ENCODE data around the gene TRIM63. TPM values are rescaled to one million over a fixed set of nuclear protein-coding genes. Genes with fewer than 3 reads are reported as not detected.

Gene TRIM63
- polyA plus RNA-seq, 3 donors: 0.09 TPM; not detected in 2

- H4K20me1 ChIP-seq (ENCODE audit: insufficient read depth, low read length): no peaks in the 10 kb centered on the region
- no peak overlapping the region for H3K9ac ChIP-seq (ENCODE audit: insufficient read depth, low read length, poor library complexity, severe bottlenecking)
- no peaks in the 10 kb centered on the region for H3K79me2 ChIP-seq (ENCODE audit: insufficient read depth, low read length)
- Mint-ChIP-seq H3K27ac (no peak overlapping the region), H3K4me1 (no peaks in the 10 kb centered on the region), H3K4me3 (no peak overlapping the region), H3K9me3 (no peaks in the 10 kb centered on the region), H3K27me3 (ENCODE audit: low read depth in 3 of 3) (peaks cover 14 to 38% (median 23%) of the 10 kb centered on the region in 3 donors), H3K36me3 (no peaks in the 10 kb centered on the region)
- H3K4me1 ChIP-seq (ENCODE audit: control insufficient read depth in 1 of 2, insufficient read depth in 2 of 2, low read length in 2 of 2): no peaks in the 10 kb centered on the region
- WGBS (ENCODE audit: insufficient coverage): 100% methylated on average over 5 of the region's 6 CpGs
- H2AFZ ChIP-seq (ENCODE audit: insufficient read depth, low read depth, low read length, poor library complexity, severe bottlenecking): no peak overlapping the region
- H3K27ac ChIP-seq (ENCODE audit: low read depth in 1 of 2, low read length in 2 of 2): no peak overlapping the region
- TF ChIP-seq, protein P1, sequence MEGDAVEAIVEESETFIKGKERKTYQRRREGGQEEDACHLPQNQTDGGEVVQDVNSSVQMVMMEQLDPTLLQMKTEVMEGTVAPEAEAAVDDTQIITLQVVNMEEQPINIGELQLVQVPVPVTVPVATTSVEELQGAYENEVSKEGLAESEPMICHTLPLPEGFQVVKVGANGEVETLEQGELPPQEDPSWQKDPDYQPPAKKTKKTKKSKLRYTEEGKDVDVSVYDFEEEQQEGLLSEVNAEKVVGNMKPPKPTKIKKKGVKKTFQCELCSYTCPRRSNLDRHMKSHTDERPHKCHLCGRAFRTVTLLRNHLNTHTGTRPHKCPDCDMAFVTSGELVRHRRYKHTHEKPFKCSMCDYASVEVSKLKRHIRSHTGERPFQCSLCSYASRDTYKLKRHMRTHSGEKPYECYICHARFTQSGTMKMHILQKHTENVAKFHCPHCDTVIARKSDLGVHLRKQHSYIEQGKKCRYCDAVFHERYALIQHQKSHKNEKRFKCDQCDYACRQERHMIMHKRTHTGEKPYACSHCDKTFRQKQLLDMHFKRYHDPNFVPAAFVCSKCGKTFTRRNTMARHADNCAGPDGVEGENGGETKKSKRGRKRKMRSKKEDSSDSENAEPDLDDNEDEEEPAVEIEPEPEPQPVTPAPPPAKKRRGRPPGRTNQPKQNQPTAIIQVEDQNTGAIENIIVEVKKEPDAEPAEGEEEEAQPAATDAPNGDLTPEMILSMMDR (IDR thresholded peaks at IDR 0.05): no peak
- no peak for DNase-seq
- no peak overlapping the region for H3K4me2 ChIP-seq (replicated peaks; ENCODE audit: extremely low read depth, low read length, poor library complexity, severe bottlenecking)
- H3K36me3 ChIP-seq (replicated peaks in 1 of 2; ENCODE audit: control insufficient read depth in 1 of 2, insufficient read depth in 2 of 2, low read length in 2 of 2): no peaks in the 10 kb centered on the region
- H3K4me3 ChIP-seq (replicated peaks in 1 of 3; ENCODE audit: low read depth in 2 of 3, low read length in 3 of 3): no peak overlapping the region
- intact Hi-C loops (cut with micrococcal nuclease): no loop called here
- no peaks in the 10 kb centered on the region for H3K27me3 ChIP-seq (ENCODE audit: control insufficient read depth in 2 of 2, insufficient read depth in 2 of 2, low read length in 2 of 2)
- no peaks in the 10 kb centered on the region for H3K9me3 ChIP-seq (replicated peaks in 1 of 2; ENCODE audit: control insufficient read depth in 1 of 2, insufficient read depth in 1 of 2, low read length in 2 of 2)
These were observed 3.5 kb upstream of the TRIM63 start for GRCh38 chr1:26070963-26071342.

GRCh38 chr1:26070296-26070962 lies 3.0 kb upstream of the TRIM63 start:
- Histone ChIP-seq H4K20me1 (ENCODE audit: insufficient read depth, low read length) (no peaks in the 10 kb centered on the region), H3K36me3 (replicated peaks in 1 of 2; ENCODE audit: control insufficient read depth in 1 of 2, insufficient read depth in 2 of 2, low read length in 2 of 2) (no peaks in the 10 kb centered on the region), H3K27me3 (ENCODE audit: control insufficient read depth in 2 of 2, insufficient read depth in 2 of 2, low read length in 2 of 2) (no peaks in the 10 kb centered on the region), H3K27ac (ENCODE audit: low read depth in 1 of 2, low read length in 2 of 2) (no peak overlapping the region), H3K9me3 (replicated peaks in 1 of 2; ENCODE audit: control insufficient read depth in 1 of 2, insufficient read depth in 1 of 2, low read length in 2 of 2) (no peaks in the 10 kb centered on the region), H2AFZ (ENCODE audit: insufficient read depth, low read depth, low read length, poor library complexity, severe bottlenecking) (no peak overlapping the region), H3K79me2 (ENCODE audit: insufficient read depth, low read length) (no peaks in the 10 kb centered on the region), H3K4me2 (replicated peaks; ENCODE audit: extremely low read depth, low read length, poor library complexity, severe bottlenecking) (no peak overlapping the region), H3K4me3 (replicated peaks in 1 of 3; ENCODE audit: low read depth in 2 of 3, low read length in 3 of 3) (no peak overlapping the region), H3K9ac (ENCODE audit: insufficient read depth, low read length, poor library complexity, severe bottlenecking) (no peak overlapping the region), H3K4me1 (ENCODE audit: control insufficient read depth in 1 of 2, insufficient read depth in 2 of 2, low read length in 2 of 2) (no peaks in the 10 kb centered on the region)
- H3K36me3 Mint-ChIP-seq: no peaks in the 10 kb centered on the region
- WGBS (ENCODE audit: insufficient coverage): no CpG with 5 or more reads among the region's 4 CpGs
- no peaks in the 10 kb centered on the region for H3K9me3 Mint-ChIP-seq
- TF ChIP-seq, protein P1 (IDR thresholded peaks at IDR 0.05): no peak
- H3K4me1 Mint-ChIP-seq: no peaks in the 10 kb centered on the region
- intact Hi-C loops (cut with micrococcal nuclease): no loop called here
- no peak overlapping the region for H3K27ac Mint-ChIP-seq
- peaks cover 15 to 37% (median 23%) of the 10 kb centered on the region in 3 donors for H3K27me3 Mint-ChIP-seq (ENCODE audit: low read depth in 3 of 3)
- H3K4me3 Mint-ChIP-seq: no peak overlapping the region
- DNase-seq: no peak
